Activated CD8-positive, alpha-beta memory T cell treated with anti-CD3 and anti-CD28 coated beads for 48 hours (primary cell): Measurements from ENCODE around the gene GSG1L.
"Not testable (repeated sequence)": the region's sequence is repeated elsewhere in the genome, so short reads cannot be mapped to it uniquely, and the experiment has no call there.

Experiments
- DNase-seq, 3 experiments: peaks; one replicate each; pipeline ENCODE4 v3.0.0-alpha.2; 2020; ENCODE audit warnings: low read depth in 2 of 3, low spot score in 2 of 3

The GSG1L gene

GRCh38 chr16:27911486-27911885 lies 152.0 kb downstream of the GSG1L start:
- DNase-seq = no peak

DNA sequence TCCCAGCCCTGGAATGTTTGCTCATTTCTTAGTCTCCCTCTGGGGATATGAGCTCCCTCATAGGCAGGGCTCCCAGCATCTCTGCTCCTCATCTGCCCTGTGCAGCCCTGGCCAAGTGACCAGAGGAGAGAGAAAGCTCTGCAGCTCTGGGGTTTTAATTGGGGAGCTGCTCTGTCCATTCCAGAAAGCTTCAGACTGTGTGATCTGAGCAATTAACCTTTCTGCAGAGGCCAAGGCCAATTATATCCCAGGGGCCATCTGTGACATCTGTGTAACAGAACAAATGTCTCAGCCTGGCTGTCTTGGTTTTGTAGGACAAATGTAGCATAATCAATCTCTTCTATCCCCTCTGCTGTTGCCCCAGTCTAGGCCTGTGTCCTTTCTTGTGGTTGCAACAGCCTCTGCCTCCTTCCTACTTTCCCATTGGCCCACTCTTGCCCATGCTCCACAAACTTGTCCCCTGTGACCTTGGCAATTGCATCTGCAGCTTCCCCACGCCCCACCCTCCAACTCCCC lies 156.0 kb downstream of the GSG1L start:
- DNase-seq = no peak

DNA sequence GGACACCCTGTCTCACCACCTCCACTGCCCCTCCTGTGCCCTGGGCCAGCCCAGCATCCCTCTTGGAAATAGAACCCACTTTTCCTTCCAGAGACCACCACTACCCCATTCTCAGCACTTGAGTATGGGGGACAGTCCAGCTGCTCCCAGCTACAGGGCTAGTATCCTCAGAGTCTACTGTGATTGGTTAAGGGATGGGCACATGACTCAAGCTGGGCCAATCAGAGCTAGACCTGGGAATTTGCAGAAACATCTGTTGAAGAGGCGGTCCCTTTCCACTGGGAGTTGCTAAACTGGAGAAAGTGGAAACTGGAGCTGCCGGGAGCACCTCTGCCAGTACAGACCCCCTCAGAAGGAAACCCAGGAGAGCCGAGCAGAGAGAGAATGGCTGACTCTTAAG lies 156.6 kb downstream of the GSG1L start:
- DNase-seq = no peak

DNA sequence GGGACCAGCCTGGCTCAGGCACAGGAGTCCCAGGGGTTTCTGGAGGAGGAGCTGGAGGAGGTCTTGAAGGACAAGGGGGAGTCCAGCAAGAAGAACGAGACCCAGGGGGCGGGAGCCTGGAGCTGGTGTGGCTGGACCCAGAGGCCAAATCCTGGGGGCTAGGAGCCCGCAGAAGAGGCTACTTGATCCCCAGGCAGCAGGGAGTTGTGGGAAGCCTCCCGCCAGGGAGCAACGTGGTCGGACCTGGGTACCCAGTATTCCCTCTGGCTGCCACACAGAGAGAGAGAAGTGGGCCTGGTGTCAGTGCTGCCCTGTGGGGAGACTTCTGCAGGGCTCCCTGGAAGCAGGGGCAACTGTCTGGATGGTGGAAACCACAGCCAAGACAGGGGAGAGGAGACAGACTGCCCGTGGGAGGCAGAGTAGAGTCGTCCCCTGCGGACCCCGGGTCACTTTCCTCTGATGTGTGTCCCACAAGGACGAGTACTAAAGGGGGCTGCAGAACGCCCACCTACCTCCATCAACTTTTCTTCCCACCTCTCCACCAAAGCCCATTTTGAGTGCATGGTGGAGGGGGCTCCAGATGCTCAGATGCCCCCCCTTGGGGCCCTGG lies 160.4 kb downstream of the GSG1L start:
- DNase-seq = no peak

GRCh38 chr16:27902551-27902950 lies 161.0 kb downstream of the GSG1L start:
- no peak for DNase-seq

DNA sequence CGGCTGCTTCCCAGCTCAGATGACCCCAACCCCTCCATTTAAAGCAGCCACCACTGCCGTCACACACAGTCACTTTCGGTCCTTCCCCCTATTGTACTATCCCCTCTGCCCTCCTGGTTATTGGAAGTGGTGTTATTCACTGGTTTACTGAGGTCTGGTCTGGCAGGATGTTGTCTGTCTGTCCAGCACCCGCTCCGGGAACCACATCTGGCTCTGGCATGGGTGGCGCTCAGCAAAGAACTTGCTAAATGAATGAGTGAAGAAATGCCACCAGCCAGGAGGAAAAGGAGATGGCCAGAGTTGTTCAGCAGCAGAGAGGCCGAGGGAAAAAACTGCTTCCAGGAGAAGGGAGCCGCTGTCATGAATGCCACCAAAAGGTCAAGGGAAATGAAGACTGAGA lies 161.6 kb downstream of the GSG1L start:
- no peak for DNase-seq

DNA sequence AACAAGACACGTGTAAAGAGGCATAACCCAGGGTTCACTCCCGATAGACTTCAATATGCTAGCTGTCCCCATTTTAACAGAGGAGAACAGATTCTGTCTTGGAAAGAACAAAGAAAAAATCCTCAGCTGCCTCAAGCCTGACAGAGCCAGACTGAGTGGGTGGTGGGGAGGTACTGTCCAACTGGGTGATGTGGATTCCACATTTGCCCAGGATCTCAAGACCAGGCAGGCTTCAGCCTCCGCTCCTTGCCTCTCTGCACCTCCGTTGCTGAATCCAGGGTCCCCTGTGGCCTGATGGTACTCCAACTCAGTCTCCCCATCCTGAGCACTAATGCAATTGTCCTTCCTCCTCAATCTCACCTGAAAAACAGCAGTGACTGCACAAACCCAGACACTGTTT lies 163.8 kb downstream of the GSG1L start:
- DNase-seq = no peak

GRCh38 chr16:27894386-27894785 lies 169.1 kb downstream of the GSG1L start:
- no peak for DNase-seq

GRCh38 chr16:27892879-27893278 lies 170.6 kb downstream of the GSG1L start:
- no peak for DNase-seq

DNA sequence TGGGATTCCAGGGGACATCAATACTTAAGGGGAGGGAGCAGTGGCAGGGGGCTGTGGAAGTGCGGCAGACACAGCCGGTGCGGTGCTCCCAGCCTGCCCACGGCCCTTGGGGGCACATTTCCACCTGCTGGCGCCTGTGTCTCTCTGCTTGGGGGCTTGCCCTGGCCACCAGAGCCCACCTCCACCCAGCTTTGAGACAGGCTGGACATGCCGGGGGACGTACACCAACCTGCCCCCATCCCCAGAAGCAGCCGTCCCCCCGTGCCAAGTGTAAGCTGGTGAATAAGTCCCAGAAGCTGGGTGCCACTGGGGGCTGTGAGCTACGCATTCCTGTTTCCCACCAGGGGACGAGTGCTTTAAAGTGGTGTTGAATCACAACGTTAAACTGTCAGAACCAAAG lies 172.6 kb downstream of the GSG1L start:
- DNase-seq = no peak

DNA sequence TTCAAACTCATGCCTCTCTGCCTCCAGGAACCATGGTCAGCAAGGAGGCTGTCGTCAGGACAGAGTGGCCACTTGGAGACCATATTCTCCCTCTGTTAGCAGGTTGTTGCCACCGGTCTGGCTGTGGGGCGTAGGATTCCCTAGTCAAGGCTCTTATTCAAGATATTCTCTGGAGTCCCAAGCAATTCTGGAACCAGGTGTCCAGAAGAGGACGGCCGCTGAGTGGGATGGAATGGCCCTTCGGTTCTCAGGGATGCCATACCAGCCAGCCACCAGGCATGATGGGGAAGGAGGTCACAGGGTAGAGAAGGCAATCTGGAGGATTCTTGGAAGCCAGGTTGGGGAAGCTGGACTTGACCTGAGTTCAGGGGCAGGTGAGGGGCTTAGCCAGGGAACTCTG lies 173.5 kb downstream of the GSG1L start:
- no peak for DNase-seq

GRCh38 chr16:27883576-27883975 lies 179.9 kb downstream of the GSG1L start:
- DNase-seq = no peak

- DNase-seq = no peak
These were observed 183.2 kb downstream of the GSG1L start for GRCh38 chr16:27880287-27880686.

- no peak for DNase-seq
These were observed 183.8 kb downstream of the GSG1L start for GRCh38 chr16:27879601-27880247.

GRCh38 chr16:27872627-27873026 lies 190.9 kb downstream of the GSG1L start:
- DNase-seq = not testable (repeated sequence)

- no peak for DNase-seq
These were observed 193.3 kb downstream of the GSG1L start for GRCh38 chr16:27870116-27870798.

- DNase-seq = no peak
These were observed 194.1 kb downstream of the GSG1L start for GRCh38 chr16:27869411-27869810.

DNA sequence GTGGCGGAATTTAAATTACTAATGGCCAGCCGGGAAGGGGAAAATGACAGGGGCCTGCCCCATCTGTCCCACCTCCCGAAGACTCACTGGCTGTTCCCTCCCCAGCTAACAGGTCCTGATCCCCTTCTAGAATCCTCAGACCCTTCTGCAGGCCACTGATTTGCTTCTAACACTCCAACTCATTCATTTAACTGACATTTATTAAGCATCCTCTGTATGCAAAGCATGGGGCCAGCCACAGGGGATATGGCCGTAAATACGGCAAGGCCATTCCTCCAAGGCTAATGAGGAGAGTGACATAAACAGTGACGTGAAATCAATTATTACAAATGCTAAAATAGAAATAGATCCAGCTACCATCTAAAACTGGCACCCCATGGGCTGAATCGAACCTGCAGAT lies 195.3 kb downstream of the GSG1L start:
- no peak for DNase-seq

DNA sequence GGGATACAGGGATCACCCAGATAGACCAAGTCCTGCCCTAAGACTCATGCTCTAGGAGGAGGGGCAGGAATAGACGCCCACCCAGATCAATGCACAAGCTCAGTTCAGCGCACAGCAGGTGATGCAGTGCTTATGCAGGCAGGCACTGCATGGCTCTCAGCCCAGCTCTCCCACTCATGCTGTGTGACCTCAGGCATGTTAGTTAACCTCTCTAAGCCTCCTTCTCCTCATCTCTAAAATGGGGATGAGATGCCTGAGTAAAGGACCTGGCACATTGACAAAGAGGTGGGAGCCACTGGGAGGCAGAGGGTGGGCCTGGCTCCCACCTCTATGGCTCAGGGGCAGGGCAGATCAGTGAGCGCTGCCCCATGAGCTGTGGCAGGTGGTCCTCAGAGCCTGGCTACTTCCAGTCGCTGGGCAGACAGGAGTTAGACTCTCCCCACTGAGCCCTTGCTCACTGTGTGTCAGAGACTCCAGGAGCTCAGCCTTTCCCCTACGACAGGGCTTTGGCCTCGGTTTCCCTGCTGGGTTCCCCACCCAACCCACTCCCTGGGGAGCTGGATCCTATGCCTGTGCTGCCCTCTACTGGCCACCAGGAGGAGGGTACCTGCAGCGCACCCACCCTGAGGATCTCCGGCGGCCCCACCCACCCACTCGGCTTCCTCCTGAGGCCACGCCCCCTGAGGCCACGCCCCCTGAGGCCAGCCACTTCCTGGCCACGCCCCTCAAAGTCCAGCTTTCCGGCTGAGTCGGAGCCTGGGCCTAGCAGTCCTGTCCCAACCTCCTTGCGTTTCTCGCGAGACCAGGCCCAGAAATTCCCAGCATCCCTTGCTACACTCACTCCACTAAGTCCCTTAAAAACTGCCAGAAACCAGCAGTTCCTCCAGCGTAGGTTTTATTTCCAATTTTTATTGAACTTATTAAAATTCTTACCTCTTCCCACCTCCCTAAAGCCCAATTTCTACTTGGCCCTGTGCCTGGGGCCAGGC lies 196.1 kb downstream of the GSG1L start:
- peak; percentile 13 to 74 (median 44) for DNase-seq

DNA sequence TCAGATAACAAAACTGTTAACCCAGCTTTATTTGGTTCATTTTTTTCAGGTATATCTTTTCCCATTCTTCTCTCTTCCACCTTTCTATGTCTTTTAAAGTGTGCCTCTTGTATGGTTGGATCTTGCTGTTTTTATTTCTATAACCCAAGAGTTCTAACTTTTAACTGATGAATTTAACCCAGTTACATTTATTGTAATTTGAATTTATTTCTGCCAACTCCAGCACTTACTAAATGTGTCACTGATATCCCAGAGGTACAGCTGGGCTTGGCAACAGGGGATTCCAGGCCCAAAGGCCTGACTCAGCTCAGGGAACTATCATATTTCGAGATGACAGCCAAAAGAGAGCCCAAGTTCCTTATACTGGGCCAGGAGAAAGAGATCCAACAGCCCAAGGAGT lies 200.1 kb downstream of the GSG1L start:
- DNase-seq = no peak

DNA sequence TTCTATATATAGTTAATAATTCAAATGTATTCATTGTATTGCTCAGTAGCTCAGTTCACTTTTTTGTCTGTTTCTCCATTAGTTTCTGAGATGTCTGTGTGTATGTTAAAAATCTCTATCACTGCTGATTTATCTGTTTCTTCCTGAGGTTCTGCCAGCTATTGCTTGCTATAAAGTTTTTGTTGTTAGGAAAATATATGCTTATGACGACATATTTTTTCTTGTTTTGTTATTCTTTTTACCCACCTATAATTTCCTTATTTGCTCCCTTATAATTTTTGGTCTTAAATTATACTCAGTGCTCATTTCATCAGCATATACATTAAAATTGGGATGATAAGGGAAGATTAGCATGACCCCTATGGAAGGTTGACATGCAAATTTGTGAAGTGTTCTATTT lies 200.6 kb downstream of the GSG1L start:
- no peak for DNase-seq
